Tibial artery (tissue), 4 donors: Measurements from ENCODE around the gene PPA1.
"Not testable (repeated sequence)": the region's sequence is repeated elsewhere in the genome, so short reads cannot be mapped to it uniquely, and the experiment has no call there.

ENCODE experiments used
- DNase-seq, 2 donors: peaks; one replicate each; pipeline ENCODE4 v3.0.0-alpha.2; 2019
- H3K27ac ChIP-seq, 2 donors: fragments of 200-600 bp; sonication (generic) in 1 of 2; 1 replicate in 1 of 2; 2 replicates in 1 of 2; pipeline ENCODE4 v1.5.1; 2018 to 2019; ENCODE audit warnings: mild to moderate bottlenecking in 1 of 2
- H3K27me3 ChIP-seq, 2 donors: fragments of 200-600 bp; sonication (generic) in 1 of 2; one replicate each; pipeline versions ENCODE4 v1.5.1 to v1.6.0; 2016 to 2019
- H3K36me3 ChIP-seq, 3 donors: fragments of 200-600 bp; sonication (generic) in 2 of 3; one replicate each; pipeline ENCODE4 v1.5.1; 2016 to 2019; ENCODE audit warnings: mild to moderate bottlenecking in 2 of 3
- H3K4me1 ChIP-seq, 4 donors: fragments of 200-600 bp; sonication (generic) in 2 of 4; 1 replicate in 3 of 4; 2 replicates in 1 of 4; pipeline ENCODE4 v1.5.1; 2016 to 2019
- H3K4me3 ChIP-seq, 2 donors: fragments of 200-600 bp; sonication (generic) in 1 of 2; 1 replicate in 1 of 2; 2 replicates in 1 of 2; pipeline ENCODE4 v1.5.1; 2018 to 2019; ENCODE audit warnings: mild to moderate bottlenecking in 2 of 2
- H3K9me3 ChIP-seq, 3 donors: fragments of 200-600 bp; sonication (generic) in 1 of 3; one replicate each; pipeline ENCODE4 v1.5.1; 2016 to 2019
- intact Hi-C: fragments of 100-400 bp; cut with DNase I; formaldehyde crosslinking; loops from one replicate; pipeline ENCODE4 v1.15.0; 2023; ENCODE audit warnings: low total_unique reads
- TF ChIP-seq, protein P1 (sequence below), 2 experiments: fragments of 200-600 bp in 1 of 2; fragments of 450-650 bp in 1 of 2; IDR thresholded peaks; one replicate each; pipeline ENCODE4 v1.5.1; 2017 to 2019; ENCODE audit warnings: antibody characterized with exemption in 2 of 2, mild to moderate bottlenecking in 1 of 2, moderate library complexity in 1 of 2

Gene PPA1

DNA sequence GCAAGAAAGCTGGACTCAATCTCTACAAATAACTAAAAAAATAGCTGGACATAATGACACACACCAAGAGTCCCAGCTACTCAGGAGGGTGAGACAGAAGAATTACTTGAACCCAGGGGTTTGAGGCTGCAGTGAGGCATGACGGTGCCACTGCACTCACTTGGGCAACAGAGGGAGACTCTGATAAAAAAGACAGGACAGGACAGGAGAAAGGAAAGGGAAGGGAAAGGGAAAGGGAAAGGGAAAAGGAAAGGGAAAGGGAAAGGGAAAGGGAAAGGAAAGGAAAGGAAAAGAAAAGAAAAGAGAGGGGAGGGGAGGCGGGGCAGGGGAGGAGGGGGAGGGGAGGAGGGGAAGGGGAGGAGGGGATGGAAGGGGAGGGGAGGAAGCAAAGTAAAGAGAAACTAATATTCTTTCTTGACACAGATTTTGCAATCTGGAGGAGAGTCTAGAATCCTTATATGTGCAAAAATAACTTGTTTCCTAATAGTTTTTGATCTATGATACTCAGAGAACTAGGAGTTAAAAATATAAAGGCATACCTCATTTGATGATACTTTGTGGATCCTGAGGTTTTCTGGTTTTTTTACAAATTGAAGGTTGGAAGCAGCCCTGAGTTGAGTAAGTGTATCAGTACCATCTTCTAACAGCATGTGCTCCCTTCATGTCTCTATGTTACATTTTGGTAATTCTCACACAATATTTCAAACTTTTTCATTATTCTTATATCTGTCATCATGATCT, 70.9 kb downstream of the PPA1 start:
- H3K36me3 ChIP-seq = peaks cover 11 to 32% (median 27%) of the 10 kb centered on the region in 3 donors
- peaks cover 3 to 61% (median 26%) of the 10 kb centered on the region in 4 donors for H3K4me1 ChIP-seq
- DNase-seq = no peak
- H3K4me3 ChIP-seq = no peak overlapping the region
- no peaks in the 10 kb centered on the region for H3K9me3 ChIP-seq
- intact Hi-C loops = no loop called here
- TF ChIP-seq, protein P1, sequence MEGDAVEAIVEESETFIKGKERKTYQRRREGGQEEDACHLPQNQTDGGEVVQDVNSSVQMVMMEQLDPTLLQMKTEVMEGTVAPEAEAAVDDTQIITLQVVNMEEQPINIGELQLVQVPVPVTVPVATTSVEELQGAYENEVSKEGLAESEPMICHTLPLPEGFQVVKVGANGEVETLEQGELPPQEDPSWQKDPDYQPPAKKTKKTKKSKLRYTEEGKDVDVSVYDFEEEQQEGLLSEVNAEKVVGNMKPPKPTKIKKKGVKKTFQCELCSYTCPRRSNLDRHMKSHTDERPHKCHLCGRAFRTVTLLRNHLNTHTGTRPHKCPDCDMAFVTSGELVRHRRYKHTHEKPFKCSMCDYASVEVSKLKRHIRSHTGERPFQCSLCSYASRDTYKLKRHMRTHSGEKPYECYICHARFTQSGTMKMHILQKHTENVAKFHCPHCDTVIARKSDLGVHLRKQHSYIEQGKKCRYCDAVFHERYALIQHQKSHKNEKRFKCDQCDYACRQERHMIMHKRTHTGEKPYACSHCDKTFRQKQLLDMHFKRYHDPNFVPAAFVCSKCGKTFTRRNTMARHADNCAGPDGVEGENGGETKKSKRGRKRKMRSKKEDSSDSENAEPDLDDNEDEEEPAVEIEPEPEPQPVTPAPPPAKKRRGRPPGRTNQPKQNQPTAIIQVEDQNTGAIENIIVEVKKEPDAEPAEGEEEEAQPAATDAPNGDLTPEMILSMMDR (IDR thresholded peaks at IDR 0.05) = no peak
- no peak overlapping the region for H3K27ac ChIP-seq
- H3K27me3 ChIP-seq = no peaks in the 10 kb centered on the region

DNA sequence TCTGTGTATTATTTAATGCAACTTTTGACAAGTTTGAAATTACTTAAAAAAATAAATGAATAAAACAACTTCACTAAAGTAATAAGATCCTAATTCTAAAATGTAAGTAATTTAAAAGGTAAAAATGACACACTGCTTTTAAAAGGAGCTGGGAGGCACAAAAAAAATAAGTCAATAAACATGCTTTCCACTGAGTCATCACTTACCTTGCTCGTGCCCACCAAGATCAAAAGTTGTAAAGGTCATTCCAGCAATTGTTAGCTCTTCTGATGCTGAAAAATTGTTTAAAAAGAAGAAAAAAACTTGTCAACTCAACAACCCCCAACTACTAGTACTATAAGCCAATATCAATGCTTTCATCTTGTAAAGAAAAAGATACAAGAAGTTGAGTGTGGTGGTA, 72.4 kb downstream of the PPA1 start:
- intact Hi-C loops = no loop called here
- Histone ChIP-seq H3K27me3 (no peaks in the 10 kb centered on the region), H3K27ac (no peak overlapping the region), H3K36me3 (peaks cover 24 to 47% (median 43%) of the 10 kb centered on the region in 3 donors), H3K4me3 (no peak overlapping the region), H3K9me3 (no peaks in the 10 kb centered on the region), H3K4me1 (peaks cover 3 to 46% (median 20%) of the 10 kb centered on the region in 4 donors)
- TF ChIP-seq, protein P1 (IDR thresholded peaks at IDR 0.05) = no peak
- DNase-seq = no peak

- peaks cover 36 to 61% (median 57%) of the 10 kb centered on the region in 3 donors for H3K36me3 ChIP-seq
- intact Hi-C loops, DNase-seq, H3K9me3 ChIP-seq, H3K27me3 ChIP-seq, H3K27ac ChIP-seq, H3K4me3 ChIP-seq: not testable (repeated sequence)
- peaks cover 3 to 37% (median 17%) of the 10 kb centered on the region in 4 donors for H3K4me1 ChIP-seq
Measured at GRCh38 chr10:70159366-70159765, 73.9 kb downstream of the PPA1 start.

GRCh38 chr10:70158113-70158512, 75.1 kb downstream of the PPA1 start:
- TF ChIP-seq, protein P1 (IDR thresholded peaks at IDR 0.05) = no peak
- H3K27me3 ChIP-seq = no peaks in the 10 kb centered on the region
- no peaks in the 10 kb centered on the region for H3K9me3 ChIP-seq
- peaks cover 49 to 74% (median 66%) of the 10 kb centered on the region in 3 donors for H3K36me3 ChIP-seq
- no peak overlapping the region for H3K4me3 ChIP-seq
- H3K4me1 ChIP-seq = peaks cover 0 to 24% (median 11%) of the 10 kb centered on the region in 4 donors
- no peak for DNase-seq
- no peak overlapping the region for H3K27ac ChIP-seq
- intact Hi-C loops = no loop called here

DNA sequence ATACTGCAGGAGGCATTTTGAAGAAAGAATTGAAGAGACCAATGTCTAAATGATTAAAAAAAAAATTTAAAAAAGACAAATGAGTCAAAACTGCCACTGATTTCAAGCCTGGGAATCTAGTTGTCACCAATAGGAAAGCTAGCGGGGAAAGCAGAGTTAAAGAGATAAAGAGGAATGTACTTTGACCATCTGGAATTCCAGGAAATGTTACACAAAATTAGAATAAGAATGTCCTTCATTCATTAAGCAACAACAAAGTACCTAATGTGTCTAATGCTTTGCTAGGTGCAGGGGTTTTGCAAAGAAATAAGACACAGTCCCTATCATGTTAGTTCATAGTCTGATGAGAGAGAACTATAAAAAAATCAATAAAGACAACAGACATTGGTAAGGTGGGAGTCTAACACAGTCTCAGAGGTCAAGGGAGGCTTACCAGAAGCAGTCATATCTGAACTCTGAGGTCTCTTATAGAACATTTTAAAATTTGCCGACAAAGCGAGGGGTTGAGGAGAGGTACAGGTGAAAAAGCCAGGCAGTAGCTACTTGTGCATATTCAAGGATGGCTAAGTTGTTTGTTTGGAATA, 77.9 kb downstream of the PPA1 start:
- TF ChIP-seq, protein P1 (IDR thresholded peaks at IDR 0.05) = no peak
- intact Hi-C loops = no loop called here
- no peak for DNase-seq
- Histone ChIP-seq H3K27ac (no peak overlapping the region), H3K4me1 (peaks cover 0 to 3% (median 0%) of the 10 kb centered on the region in 4 donors), H3K4me3 (no peak overlapping the region), H3K27me3 (no peaks in the 10 kb centered on the region), H3K9me3 (no peaks in the 10 kb centered on the region), H3K36me3 (peaks cover 62 to 87% (median 80%) of the 10 kb centered on the region in 3 donors)
